Stromal cell of bone marrow (primary cell): ENCODE results near the gene NFKB2.

Experiments used
- DNase-seq: peaks from one replicate; pipeline ENCODE4 v3.0.0-alpha.2; 2012; ENCODE audit warnings: low read depth

Gene NFKB2

GRCh38 chr10:102394801-102395399, 605 bp upstream of the NFKB2 start:
- DNase-seq = no peak

GRCh38 chr10:102396317-102396650, 779 bp downstream of the NFKB2 start:
- no peak for DNase-seq

GRCh38 chr10:102396730-102397151, 1.2 kb downstream of the NFKB2 start:
- no peak for DNase-seq

- DNase-seq = no peak
These were observed 2.0 kb downstream of the NFKB2 start for GRCh38 chr10:102397222-102398171.

GRCh38 chr10:102398172-102399020, 2.9 kb downstream of the NFKB2 start:
- DNase-seq = no peak

GRCh38 chr10:102399217-102400021, 3.9 kb downstream of the NFKB2 start:
- DNase-seq = peak; percentile 70

GRCh38 chr10:102400076-102400475, 4.6 kb downstream of the NFKB2 start:
- no peak for DNase-seq

GRCh38 chr10:102400598-102401341, 5.3 kb downstream of the NFKB2 start:
- DNase-seq = no peak

GRCh38 chr10:102401342-102401654, 5.8 kb downstream of the NFKB2 start:
- DNase-seq = no peak

- no peak for DNase-seq
These were observed 6.4 kb downstream of the NFKB2 start for GRCh38 chr10:102401735-102402511.

GRCh38 chr10:102402512-102402896, 7.0 kb downstream of the NFKB2 start:
- DNase-seq = no peak

GRCh38 chr10:102403115-102403514, 7.6 kb downstream of the NFKB2 start:
- DNase-seq = no peak

GRCh38 chr10:102404361-102405107, 9.0 kb downstream of the NFKB2 start:
- no peak for DNase-seq

GRCh38 chr10:102405108-102405571, 9.6 kb downstream of the NFKB2 start:
- DNase-seq = no peak

GRCh38 chr10:102405632-102406031, 10.1 kb downstream of the NFKB2 start:
- no peak for DNase-seq

- DNase-seq = no peak
These were observed 11.3 kb downstream of the NFKB2 start for GRCh38 chr10:102406815-102407214.

- no peak for DNase-seq
These were observed 12.1 kb downstream of the NFKB2 start for GRCh38 chr10:102407425-102408130.

- DNase-seq = no peak
These were observed 12.7 kb downstream of the NFKB2 start for GRCh38 chr10:102408131-102408727.
